Large intestine (tissue), 12 donors: ENCODE data around the gene SLC7A6. TPM values are rescaled to one million over a fixed set of nuclear protein-coding genes. Genes with fewer than 3 reads are reported as not detected.

Source experiments
- DNase-seq, 2 donors: peaks; one replicate each; pipeline versions ENCODE4 v3.0.0 to v3.0.0-alpha.2; 2013
- H3K27ac ChIP-seq: one replicate; pipeline ENCODE4 v1.5.1; 2013; ENCODE audit warnings: low read length
- H3K27me3 ChIP-seq: 2 replicates; pipeline ENCODE4 v1.6.1; 2013; ENCODE audit warnings: low read length; ENCODE audit not compliant: control insufficient read depth, insufficient read depth
- H3K36me3 ChIP-seq: 2 replicates; pipeline ENCODE4 v1.6.1; 2013; ENCODE audit warnings: low read length; ENCODE audit not compliant: control insufficient read depth, insufficient read depth
- H3K4me1 ChIP-seq: one replicate; pipeline ENCODE4 v1.6.1; 2013; ENCODE audit warnings: low read length; ENCODE audit not compliant: control insufficient read depth, insufficient read depth
- H3K4me3 ChIP-seq: one replicate; pipeline ENCODE4 v1.5.1; 2013; ENCODE audit warnings: low read length
- H3K9me3 ChIP-seq: one replicate; pipeline ENCODE4 v1.6.1; 2013; ENCODE audit warnings: mild to moderate bottlenecking, low read depth, low read length, moderate library complexity; ENCODE audit not compliant: control insufficient read depth
- WGBS: methylation state at CpG from one replicate; pipeline ENCODE4 v1.1.5; 2013; ENCODE audit warnings: low lambda C conversion rate; ENCODE audit not compliant: insufficient coverage; 5-methylcytosine and 5-hydroxymethylcytosine counted together
- long read RNA-seq, 11 donors: transcript quantifications; one replicate each; lab custom pipeline, GENCODE V29; 2026
- polyA plus RNA-seq: library from polyadenylated mRNA; unstranded; fragments of 120-200 nt; gene quantifications from one replicate; pipeline ENCODE4 v1.2.1, GENCODE V29; 2013

The SLC7A6 gene
- 11.6 TPM for polyA plus RNA-seq
- long read RNA-seq, donor 1, result 0 reads
- long read RNA-seq, donor 2, result 0 reads
- long read RNA-seq, donor 3, result 0 reads
- long read RNA-seq, donor 4, result 0 reads
- long read RNA-seq, donor 5, result 0 reads
- long read RNA-seq, donor 6, full-length matches to known transcripts, result 2 of 2 reads
- long read RNA-seq, donor 6, partial matches to known transcripts, result 0 of 2 reads
- long read RNA-seq, donor 6, other reads (novel, unspliced or antisense), result 0 of 2 reads
- long read RNA-seq, donor 7, result 0 reads
- long read RNA-seq, donor 8, partial matches to known transcripts, result 0 of 2 reads
- long read RNA-seq, donor 8, other reads (novel, unspliced or antisense), result 0 of 2 reads
- long read RNA-seq, donor 9, result 0 reads
- long read RNA-seq, donor 10, full-length matches to known transcripts, result 3 of 8 reads
- long read RNA-seq, donor 10, partial matches to known transcripts, result 5 of 8 reads
- long read RNA-seq, donor 10, other reads (novel, unspliced or antisense), result 0 of 8 reads
- long read RNA-seq, donor 11, partial matches to known transcripts, result 0 of 1 reads
- long read RNA-seq, donor 11, other reads (novel, unspliced or antisense), result 0 of 1 reads

DNA sequence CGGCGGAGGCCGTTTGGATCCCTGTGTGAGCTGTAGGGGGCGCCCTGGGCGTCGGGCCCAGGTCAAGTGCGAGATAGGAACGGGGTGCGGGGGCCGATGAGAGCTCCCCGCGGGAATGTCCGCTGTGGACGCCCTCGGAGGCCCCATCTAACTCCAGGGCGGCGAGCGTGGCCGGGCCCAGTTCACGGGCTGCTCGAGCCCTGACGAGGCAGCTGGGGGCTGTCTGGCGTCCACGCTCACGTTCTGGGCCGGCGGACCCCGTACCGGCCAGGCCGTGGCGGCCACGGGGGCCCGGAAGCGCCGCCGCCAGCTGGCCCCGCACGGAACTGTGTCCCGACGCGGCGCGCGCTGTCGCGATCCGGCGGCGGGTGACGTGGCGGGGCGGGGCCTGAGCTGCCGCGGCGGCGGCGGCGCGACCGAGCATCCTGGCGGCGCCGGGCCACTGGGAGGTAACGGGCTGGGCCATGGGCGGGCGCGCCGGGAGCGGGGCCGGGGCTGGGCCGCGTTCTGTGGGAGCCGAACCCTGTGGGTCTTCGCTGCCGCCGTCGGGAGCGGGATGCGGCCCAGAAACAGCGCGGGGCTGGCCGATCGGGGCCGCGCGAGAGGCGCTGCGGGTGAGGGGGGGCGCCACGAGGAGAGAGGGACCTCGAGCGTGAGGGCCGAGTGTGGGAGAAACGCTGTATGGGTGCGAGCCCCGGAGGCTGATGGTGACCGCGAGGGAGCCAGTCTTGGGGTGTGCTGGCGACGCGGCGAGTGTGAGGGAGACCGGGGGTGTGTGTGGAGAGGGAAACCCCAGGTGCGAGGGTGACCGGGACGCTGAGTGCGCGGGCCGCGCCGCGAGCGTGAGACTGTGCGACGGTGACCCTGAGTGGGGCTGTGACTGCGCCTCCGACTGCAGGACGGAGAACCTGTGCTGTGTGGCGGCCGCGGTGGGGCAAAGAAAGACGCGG lies at the start of gene SLC7A6:
Gene SLC7A6 (plus strand): TSS at position 399 of the 950 bp plus-strand sequence. CDS start 10,201 bp downstream, outside the sequence.
- Histone ChIP-seq H3K4me1 (peaks cover 31% of the 10 kb centered on the region), H3K36me3 (peaks cover 13% of the 10 kb centered on the region), H3K4me3 (peak within 1 kb of the TSS; percentile 75), H3K27ac (peak within 1 kb of the TSS; percentile 85), H3K9me3 (no peaks in the 10 kb centered on the region), H3K27me3 (no peaks in the 10 kb centered on the region)
- DNase-seq, result peak; percentile 63 to 73
- WGBS, result no CpG with 5 or more reads among the region's 123 CpGs

DNA sequence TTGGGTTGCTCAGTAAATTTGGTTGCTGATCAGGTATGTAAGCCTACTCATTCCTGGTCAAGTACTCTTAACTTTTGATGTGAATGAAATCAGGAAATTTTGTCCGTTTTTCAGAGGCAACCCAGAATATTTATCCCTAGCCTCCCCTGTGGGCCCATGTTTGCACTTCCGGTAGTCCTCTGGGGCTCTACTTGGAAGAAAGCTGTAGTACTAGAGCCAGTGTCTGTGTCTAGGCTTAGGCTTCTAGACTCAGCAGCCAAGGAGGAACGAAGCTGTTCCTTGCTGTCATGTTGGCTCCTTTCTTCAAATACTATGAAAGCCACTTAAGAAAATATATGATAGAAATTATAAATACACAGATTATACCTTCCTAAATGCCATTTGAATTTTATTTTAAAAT lies 49.6 kb upstream of the SLC7A6 start:
- H3K36me3 ChIP-seq, result peaks cover 8% of the 10 kb centered on the region
- H3K4me3 ChIP-seq, result no peak overlapping the region
- no peaks in the 10 kb centered on the region for H3K27me3 ChIP-seq
- DNase-seq, result no peak
- no peaks in the 10 kb centered on the region for H3K9me3 ChIP-seq
- H3K4me1 ChIP-seq, result no peaks in the 10 kb centered on the region
- WGBS, result no CpG with 5 or more reads among the region's 3 CpGs
- no peak overlapping the region for H3K27ac ChIP-seq

DNA sequence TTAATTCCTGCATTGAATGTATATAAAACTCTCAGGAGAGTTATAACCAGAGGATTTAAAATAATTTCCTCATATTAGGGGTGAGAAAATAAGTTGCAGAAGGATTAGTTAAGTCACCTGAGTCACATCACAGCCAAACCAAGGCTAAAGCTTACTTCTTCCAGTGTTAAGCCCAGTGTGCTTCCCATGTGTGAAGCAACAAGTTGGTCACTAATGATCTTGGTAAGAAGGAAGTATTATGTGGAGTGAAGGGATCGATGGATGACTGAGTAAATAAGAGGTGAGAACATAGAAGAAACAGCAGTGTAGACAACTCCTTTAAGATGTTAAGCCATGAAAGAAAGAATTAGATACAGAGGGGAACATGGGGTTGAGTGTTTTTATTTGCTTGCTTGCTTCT lies 49.0 kb upstream of the SLC7A6 start:
- Histone ChIP-seq H3K27ac (no peak overlapping the region), H3K4me3 (no peak overlapping the region), H3K4me1 (no peaks in the 10 kb centered on the region), H3K36me3 (peaks cover 9% of the 10 kb centered on the region), H3K9me3 (no peaks in the 10 kb centered on the region), H3K27me3 (no peaks in the 10 kb centered on the region)
- WGBS, result 88% methylated on average over 1 of the region's 1 CpG
- DNase-seq, result no peak

- Histone ChIP-seq H3K4me3 (no peak overlapping the region), H3K9me3 (no peaks in the 10 kb centered on the region), H3K27ac (no peak overlapping the region), H3K36me3 (peaks cover 9% of the 10 kb centered on the region), H3K4me1 (no peaks in the 10 kb centered on the region), H3K27me3 (no peaks in the 10 kb centered on the region)
- WGBS, result 100% methylated on average over 1 of the region's 3 CpGs
- no peak for DNase-seq
Observed at GRCh38 chr16:68216240-68216639, 48.1 kb upstream of the SLC7A6 start.

GRCh38 chr16:68217506-68217905 lies 46.8 kb upstream of the SLC7A6 start:
- Histone ChIP-seq H3K27me3 (no peaks in the 10 kb centered on the region), H3K4me1 (no peaks in the 10 kb centered on the region), H3K27ac (no peak overlapping the region), H3K36me3 (peaks cover 9% of the 10 kb centered on the region), H3K9me3 (no peaks in the 10 kb centered on the region), H3K4me3 (no peak overlapping the region)
- WGBS, result 94% methylated on average over 3 of the region's 4 CpGs
- no peak for DNase-seq

- H3K27ac ChIP-seq, result no peak overlapping the region
- H3K36me3 ChIP-seq, result peaks cover 6% of the 10 kb centered on the region
- WGBS, result 100% methylated on average over 1 of the region's 6 CpGs
- H3K4me3 ChIP-seq, result no peak overlapping the region
- no peaks in the 10 kb centered on the region for H3K27me3 ChIP-seq
- no peaks in the 10 kb centered on the region for H3K4me1 ChIP-seq
- no peak for DNase-seq
- H3K9me3 ChIP-seq, result no peaks in the 10 kb centered on the region
Observed at GRCh38 chr16:68219725-68220351, 44.5 kb upstream of the SLC7A6 start.

- DNase-seq, result no peak
- Histone ChIP-seq H3K9me3 (no peaks in the 10 kb centered on the region), H3K27ac (no peak overlapping the region), H3K36me3 (peaks cover 21% of the 10 kb centered on the region), H3K27me3 (no peaks in the 10 kb centered on the region), H3K4me3 (no peak overlapping the region), H3K4me1 (peaks cover 9% of the 10 kb centered on the region)
- WGBS, result no CpG with 5 or more reads among the region's 1 CpG
Observed at GRCh38 chr16:68223072-68223471, 41.3 kb upstream of the SLC7A6 start.

DNA sequence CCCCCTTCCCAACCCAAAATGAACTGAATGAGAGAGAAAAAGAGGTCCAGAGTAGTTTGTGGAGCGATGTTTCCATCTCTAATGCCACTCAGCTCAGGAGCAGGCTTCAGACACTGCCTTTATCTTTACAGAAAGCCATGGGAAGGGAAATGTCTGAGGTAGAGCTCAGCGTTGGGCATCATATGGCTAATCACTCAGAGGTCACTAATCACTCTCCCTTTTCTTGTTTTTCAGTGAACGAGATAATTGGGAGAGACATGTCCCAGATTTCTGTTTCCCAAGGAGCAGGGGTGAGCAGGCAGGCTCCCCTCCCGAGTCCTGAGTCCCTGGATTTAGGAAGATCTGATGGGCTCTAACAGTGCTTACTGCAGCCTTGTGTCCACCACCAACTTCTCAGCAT lies 38.2 kb upstream of the SLC7A6 start:
- Histone ChIP-seq H3K4me3 (no peak overlapping the region), H3K27ac (no peak overlapping the region), H3K36me3 (peaks cover 42% of the 10 kb centered on the region), H3K27me3 (no peaks in the 10 kb centered on the region), H3K4me1 (peaks cover 9% of the 10 kb centered on the region), H3K9me3 (no peaks in the 10 kb centered on the region)
- no CpG with 5 or more reads among the region's 4 CpGs for WGBS
- DNase-seq, result no peak

- H3K4me1 ChIP-seq, result peaks cover 9% of the 10 kb centered on the region
- H3K27me3 ChIP-seq, result no peaks in the 10 kb centered on the region
- H3K4me3 ChIP-seq, result no peak overlapping the region
- no peak overlapping the region for H3K27ac ChIP-seq
- WGBS, result no CpG with 5 or more reads among the region's 3 CpGs
- H3K36me3 ChIP-seq, result peaks cover 53% of the 10 kb centered on the region
- DNase-seq, result peak in 1 of 2 donors; percentile 53
- H3K9me3 ChIP-seq, result no peaks in the 10 kb centered on the region
Observed at GRCh38 chr16:68227183-68227793, 37.0 kb upstream of the SLC7A6 start.
